ENCODE results near the gene ZNRF2. TPM values are rescaled to one million over a fixed set of nuclear protein-coding genes. Genes with fewer than 3 reads are reported as not detected.
A peak's percentile ranks its signal among the peaks of the same experiment; 100 is the strongest.

ZNRF2 gene
- total and polyA plus RNA-seq, 7 donors: 14.4 to 33.8 (median 22.5) TPM

DNA sequence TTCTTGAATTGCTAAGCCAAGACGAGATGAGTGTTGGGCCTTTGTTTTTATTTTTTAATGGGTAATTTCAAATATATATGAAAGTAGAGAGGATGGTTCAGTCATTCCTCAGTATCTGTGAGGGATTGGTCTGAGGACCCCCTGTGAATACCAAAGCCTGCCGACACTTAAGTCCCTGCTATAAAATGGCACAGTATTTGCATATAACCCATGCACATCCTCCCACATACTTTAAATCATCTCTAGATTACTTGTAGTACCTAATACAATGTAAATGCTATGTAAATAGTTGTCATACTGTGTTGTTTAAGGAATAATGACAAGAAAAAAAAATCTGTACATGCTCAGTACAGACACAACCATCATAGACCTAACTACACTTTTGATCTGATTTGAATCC is 120.8 kb downstream of the ZNRF2 start:
- intact Hi-C loops (cut with DNase I): no loop called here
- no peak overlapping the region for H3K4me3 ChIP-seq
- DNase-seq: no peak
- no peaks in the 10 kb centered on the region for H3K9me3 ChIP-seq
- TF ChIP-seq, protein P1, sequence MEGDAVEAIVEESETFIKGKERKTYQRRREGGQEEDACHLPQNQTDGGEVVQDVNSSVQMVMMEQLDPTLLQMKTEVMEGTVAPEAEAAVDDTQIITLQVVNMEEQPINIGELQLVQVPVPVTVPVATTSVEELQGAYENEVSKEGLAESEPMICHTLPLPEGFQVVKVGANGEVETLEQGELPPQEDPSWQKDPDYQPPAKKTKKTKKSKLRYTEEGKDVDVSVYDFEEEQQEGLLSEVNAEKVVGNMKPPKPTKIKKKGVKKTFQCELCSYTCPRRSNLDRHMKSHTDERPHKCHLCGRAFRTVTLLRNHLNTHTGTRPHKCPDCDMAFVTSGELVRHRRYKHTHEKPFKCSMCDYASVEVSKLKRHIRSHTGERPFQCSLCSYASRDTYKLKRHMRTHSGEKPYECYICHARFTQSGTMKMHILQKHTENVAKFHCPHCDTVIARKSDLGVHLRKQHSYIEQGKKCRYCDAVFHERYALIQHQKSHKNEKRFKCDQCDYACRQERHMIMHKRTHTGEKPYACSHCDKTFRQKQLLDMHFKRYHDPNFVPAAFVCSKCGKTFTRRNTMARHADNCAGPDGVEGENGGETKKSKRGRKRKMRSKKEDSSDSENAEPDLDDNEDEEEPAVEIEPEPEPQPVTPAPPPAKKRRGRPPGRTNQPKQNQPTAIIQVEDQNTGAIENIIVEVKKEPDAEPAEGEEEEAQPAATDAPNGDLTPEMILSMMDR (IDR thresholded peaks at IDR 0.05): no peak
- TF ChIP-seq POLR2AphosphoS5 (IDR thresholded peaks at IDR 0.05) (no peak), POLR2A (IDR thresholded peaks at IDR 0.05) (no peak), EP300 (IDR thresholded peaks at IDR 0.05) (no peak)
- no peaks in the 10 kb centered on the region for H3K27me3 ChIP-seq
- no peaks in the 10 kb centered on the region for H3K4me1 ChIP-seq
- H3K27ac ChIP-seq: no peak overlapping the region
- 86 to 95% methylated on average over 2 of the region's 2 CpGs for WGBS, 2 donors
- H3K36me3 ChIP-seq: no peaks in the 10 kb centered on the region

DNA sequence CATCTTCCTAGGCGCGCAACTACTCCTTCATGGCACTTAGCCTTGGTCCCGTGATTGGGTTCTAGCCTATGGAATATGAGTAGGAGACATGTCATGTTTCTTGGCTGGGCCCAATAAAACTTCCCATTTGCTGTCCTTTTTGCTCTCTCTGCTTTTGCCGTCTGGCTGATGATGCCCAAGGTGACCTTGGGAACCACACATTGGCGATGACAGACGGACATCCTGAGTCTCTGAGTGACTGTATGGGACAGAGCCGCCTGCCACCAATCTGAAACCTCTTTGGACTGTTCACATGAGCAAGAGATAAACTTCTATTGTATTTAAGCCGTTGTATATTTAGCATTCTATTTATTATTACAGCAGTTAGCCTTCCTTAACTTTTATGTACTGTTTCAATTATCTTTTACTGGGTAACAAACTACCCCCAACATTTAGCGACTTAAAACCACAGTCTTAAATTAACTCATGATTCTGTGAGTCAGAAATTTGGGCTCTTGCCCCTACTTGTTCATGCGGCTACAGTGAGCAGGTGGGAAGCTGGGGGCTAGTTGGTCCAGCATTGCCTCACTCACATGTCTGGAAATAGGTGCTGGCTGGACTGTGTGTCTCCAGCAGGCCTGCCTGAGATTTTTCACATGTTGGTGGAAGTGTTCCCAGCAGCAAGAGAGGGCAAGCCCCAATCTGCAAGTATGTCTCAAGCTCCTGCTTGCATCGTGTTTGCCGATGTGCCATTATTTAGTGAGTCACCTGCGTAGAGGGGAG is 122.4 kb downstream of the ZNRF2 start:
- Histone ChIP-seq H3K4me1 (no peaks in the 10 kb centered on the region), H3K36me3 (no peaks in the 10 kb centered on the region), H3K9me3 (no peaks in the 10 kb centered on the region), H3K4me3 (no peak overlapping the region), H3K27me3 (no peaks in the 10 kb centered on the region), H3K27ac (no peak overlapping the region)
- intact Hi-C loops (cut with DNase I): no loop called here
- 94 to 95% methylated on average over 13 of the region's 13 CpGs for WGBS, 2 donors
- DNase-seq: no peak
- no peak for TF ChIP-seq POLR2A (IDR thresholded peaks at IDR 0.05)
- no peak for TF ChIP-seq POLR2AphosphoS5 (IDR thresholded peaks at IDR 0.05)
- TF ChIP-seq EP300 (IDR thresholded peaks at IDR 0.05): no peak

DNA sequence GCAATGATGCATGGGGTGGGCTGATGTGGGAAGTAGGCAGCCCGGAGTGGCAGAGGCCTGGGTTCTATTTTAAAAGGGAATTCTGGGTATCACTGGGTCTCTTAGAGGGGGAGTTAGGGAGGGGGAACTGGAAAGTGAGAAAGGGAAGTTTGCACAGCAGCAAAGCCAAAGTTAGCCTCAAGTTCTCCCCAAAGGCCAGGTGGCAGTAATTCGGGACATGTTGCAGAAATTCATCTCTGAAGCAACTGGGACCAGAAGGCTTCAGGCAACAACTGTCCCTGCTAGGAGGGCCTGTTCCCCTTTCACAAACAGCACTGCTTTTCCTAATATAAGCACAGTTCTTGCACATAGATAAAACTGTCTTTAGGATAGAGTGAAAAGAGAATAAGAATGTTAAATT is 126.8 kb downstream of the ZNRF2 start:
- no peak for DNase-seq

DNA sequence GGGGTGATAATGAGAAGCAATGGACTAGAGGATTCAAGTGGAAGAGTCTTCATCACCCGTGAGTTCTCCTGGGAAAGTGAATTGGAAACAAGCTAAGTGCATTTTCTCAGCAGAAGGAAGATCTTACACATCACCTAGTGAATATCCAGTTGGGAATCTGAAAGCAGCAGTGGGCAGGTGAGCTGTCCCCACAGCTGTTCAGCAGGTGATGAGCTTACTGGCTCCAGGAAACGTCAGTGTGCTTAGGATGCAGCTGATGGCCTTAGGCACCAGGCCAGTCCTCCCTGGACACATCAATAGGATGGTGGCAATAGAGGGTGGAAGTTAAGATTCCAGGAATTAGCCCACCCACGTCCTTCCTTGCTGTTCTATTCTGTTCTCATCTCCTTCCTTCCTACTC is 127.5 kb downstream of the ZNRF2 start:
- Histone ChIP-seq H3K36me3 (no peaks in the 10 kb centered on the region), H3K27me3 (no peaks in the 10 kb centered on the region), H3K27ac (no peak overlapping the region), H3K9me3 (no peaks in the 10 kb centered on the region), H3K4me1 (peaks cover 0 to 4% (median 0%) of the 10 kb centered on the region in 4 donors), H3K4me3 (no peak overlapping the region)
- intact Hi-C loops (cut with DNase I): loop anchor here (2.0 to 5.0 kb wide), 3 partner anchors 65 to 245 kb away; no protein-coding TSS in a partner anchor
- TF ChIP-seq POLR2AphosphoS5 (IDR thresholded peaks at IDR 0.05) (no peak), POLR2A (IDR thresholded peaks at IDR 0.05) (no peak), EP300 (IDR thresholded peaks at IDR 0.05) (no peak)
- TF ChIP-seq, protein P1 (IDR thresholded peaks at IDR 0.05): no peak
- no peak for DNase-seq
- 72 to 80% methylated on average over 3 of the region's 3 CpGs for WGBS, 2 donors

More for the DNA sequence above, 126.8 kb downstream of the ZNRF2 start:
- Histone ChIP-seq H3K9me3 (no peaks in the 10 kb centered on the region), H3K36me3 (no peaks in the 10 kb centered on the region), H3K27ac (no peak overlapping the region), H3K4me3 (no peak overlapping the region), H3K27me3 (no peaks in the 10 kb centered on the region), H3K4me1 (peaks cover 0 to 4% (median 0%) of the 10 kb centered on the region in 4 donors)
- WGBS, 2 donors: 66 to 86% methylated on average over 2 of the region's 2 CpGs
- intact Hi-C loops (cut with DNase I): loop anchor here (5.0 kb wide), 1 partner anchor 64 kb away; no protein-coding TSS in a partner anchor
- no peak for TF ChIP-seq EP300 (IDR thresholded peaks at IDR 0.05)
- TF ChIP-seq POLR2A (IDR thresholded peaks at IDR 0.05): no peak
- TF ChIP-seq, protein P1 (IDR thresholded peaks at IDR 0.05): no peak
- no peak for TF ChIP-seq POLR2AphosphoS5 (IDR thresholded peaks at IDR 0.05)

DNA sequence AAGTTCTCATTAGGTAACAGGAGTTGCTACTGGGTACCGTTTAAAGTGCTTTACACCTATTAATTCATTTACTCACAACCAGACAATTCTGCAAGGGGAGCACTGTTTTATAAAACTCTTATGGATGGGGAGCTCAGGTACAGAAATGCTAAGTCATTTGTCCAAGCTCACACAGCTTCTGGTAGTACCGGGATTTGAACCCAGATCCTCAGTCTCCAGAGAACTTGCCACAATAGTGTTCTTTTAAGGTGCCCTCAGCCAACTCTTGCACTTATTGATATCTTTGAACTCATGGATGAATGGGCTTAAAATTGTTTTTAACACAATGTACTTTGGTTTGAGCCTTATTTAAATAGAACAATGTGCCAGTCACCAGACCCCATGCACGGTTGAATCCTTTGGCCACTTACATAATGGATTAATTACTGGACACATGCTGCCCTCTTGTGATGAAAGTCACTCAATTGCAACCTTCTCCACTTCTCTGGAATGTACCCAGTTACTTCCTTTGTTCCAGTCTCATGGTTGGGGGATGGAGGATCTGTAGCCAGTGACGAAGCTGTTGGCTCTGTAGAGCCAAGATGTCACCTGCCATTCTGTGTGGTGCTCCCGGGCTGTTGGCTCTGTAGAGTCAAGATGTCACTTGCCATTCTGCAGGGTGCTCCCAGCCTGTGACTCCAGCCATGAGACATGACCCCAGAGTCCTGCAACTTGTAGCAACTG is 128.5 kb downstream of the ZNRF2 start:
- no peaks in the 10 kb centered on the region for H3K27me3 ChIP-seq
- H3K9me3 ChIP-seq: no peaks in the 10 kb centered on the region
- intact Hi-C loops (cut with DNase I): loop anchor here (2.0 to 5.0 kb wide), 3 partner anchors 66 to 246 kb away; no protein-coding TSS in a partner anchor
- TF ChIP-seq POLR2AphosphoS5 (IDR thresholded peaks at IDR 0.05) (peak in 2 of 4 donors; percentile 28 to 38), POLR2A (IDR thresholded peaks at IDR 0.05) (no peak), EP300 (IDR thresholded peaks at IDR 0.05) (no peak)
- TF ChIP-seq, protein P1 (IDR thresholded peaks at IDR 0.05): peak; percentile 36 to 47 (median 44)
- 59 to 73% methylated on average over 5 of the region's 5 CpGs for WGBS, 2 donors
- no peak for DNase-seq
- no peak overlapping the region for H3K4me3 ChIP-seq
- H3K4me1 ChIP-seq: peaks cover 0 to 4% (median 0%) of the 10 kb centered on the region in 4 donors
- no peak overlapping the region for H3K27ac ChIP-seq
- no peaks in the 10 kb centered on the region for H3K36me3 ChIP-seq
